ENCODE measurements around the gene USP25.

DNA sequence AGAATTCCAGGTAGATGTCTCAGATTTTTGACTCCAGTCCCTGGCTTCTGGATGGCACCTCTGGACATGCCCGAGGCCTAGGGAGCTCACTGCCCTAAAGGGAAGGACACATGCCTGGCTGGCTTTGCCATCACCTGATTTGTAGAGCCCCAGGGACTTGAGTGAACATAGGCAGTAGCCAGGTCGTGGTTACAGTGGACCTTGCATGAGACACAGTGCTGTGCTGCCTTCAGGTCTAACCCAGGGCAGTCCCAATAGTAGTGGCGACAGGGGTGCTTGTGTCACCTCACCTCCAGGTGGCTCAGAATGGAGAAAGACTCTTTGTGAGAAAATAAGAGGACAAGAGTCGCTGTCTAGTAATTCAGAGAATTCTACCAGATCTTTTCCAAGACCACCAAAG, 166.7 kb downstream of the USP25 start:
- TF ChIP-seq, protein P1, sequence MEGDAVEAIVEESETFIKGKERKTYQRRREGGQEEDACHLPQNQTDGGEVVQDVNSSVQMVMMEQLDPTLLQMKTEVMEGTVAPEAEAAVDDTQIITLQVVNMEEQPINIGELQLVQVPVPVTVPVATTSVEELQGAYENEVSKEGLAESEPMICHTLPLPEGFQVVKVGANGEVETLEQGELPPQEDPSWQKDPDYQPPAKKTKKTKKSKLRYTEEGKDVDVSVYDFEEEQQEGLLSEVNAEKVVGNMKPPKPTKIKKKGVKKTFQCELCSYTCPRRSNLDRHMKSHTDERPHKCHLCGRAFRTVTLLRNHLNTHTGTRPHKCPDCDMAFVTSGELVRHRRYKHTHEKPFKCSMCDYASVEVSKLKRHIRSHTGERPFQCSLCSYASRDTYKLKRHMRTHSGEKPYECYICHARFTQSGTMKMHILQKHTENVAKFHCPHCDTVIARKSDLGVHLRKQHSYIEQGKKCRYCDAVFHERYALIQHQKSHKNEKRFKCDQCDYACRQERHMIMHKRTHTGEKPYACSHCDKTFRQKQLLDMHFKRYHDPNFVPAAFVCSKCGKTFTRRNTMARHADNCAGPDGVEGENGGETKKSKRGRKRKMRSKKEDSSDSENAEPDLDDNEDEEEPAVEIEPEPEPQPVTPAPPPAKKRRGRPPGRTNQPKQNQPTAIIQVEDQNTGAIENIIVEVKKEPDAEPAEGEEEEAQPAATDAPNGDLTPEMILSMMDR (IDR thresholded peaks at IDR 0.05) = no peak
- no peak for TF ChIP-seq POLR2A (IDR thresholded peaks at IDR 0.05)
